ENCODE results near the gene APH1A.

The APH1A gene

GRCh38 chr1:150288382-150288781, 19.6 kb upstream of the APH1A start:
- H3K4me1 ChIP-seq (ENCODE audit: control insufficient read depth, insufficient read depth, low read length), result peaks cover 6% of the 10 kb centered on the region
- H3K4me3 ChIP-seq (ENCODE audit: low read length), result no peak overlapping the region
- no peaks in the 10 kb centered on the region for H3K27me3 ChIP-seq (replicated peaks; ENCODE audit: control insufficient read depth, insufficient read depth, low read length)
- H3K9ac ChIP-seq (ENCODE audit: low read length), result no peak overlapping the region
- DNase-seq (ENCODE audit: low read depth), result no peak
- H3K36me3 ChIP-seq (ENCODE audit: control insufficient read depth, insufficient read depth, low read length, severe bottlenecking), result peaks cover 6% of the 10 kb centered on the region
- no peaks in the 10 kb centered on the region for H3K9me3 ChIP-seq (ENCODE audit: control insufficient read depth, low read length)

GRCh38 chr1:150283260-150283659, 14.4 kb upstream of the APH1A start:
- H3K9me3 ChIP-seq (ENCODE audit: control insufficient read depth, low read length), result no peaks in the 10 kb centered on the region
- H3K9ac ChIP-seq (ENCODE audit: low read length), result peak overlapping the region; percentile 80
- DNase-seq (ENCODE audit: low read depth), result no peak
- H3K4me3 ChIP-seq (ENCODE audit: low read length), result peak overlapping the region; percentile 88
- peaks cover 23% of the 10 kb centered on the region for H3K4me1 ChIP-seq (ENCODE audit: control insufficient read depth, insufficient read depth, low read length)
- peaks cover 6% of the 10 kb centered on the region for H3K36me3 ChIP-seq (ENCODE audit: control insufficient read depth, insufficient read depth, low read length, severe bottlenecking)
- no peaks in the 10 kb centered on the region for H3K27me3 ChIP-seq (replicated peaks; ENCODE audit: control insufficient read depth, insufficient read depth, low read length)

GRCh38 chr1:150282558-150282958, 13.7 kb upstream of the APH1A start:
- H3K9me3 ChIP-seq (ENCODE audit: control insufficient read depth, low read length), result no peaks in the 10 kb centered on the region
- peaks cover 23% of the 10 kb centered on the region for H3K4me1 ChIP-seq (ENCODE audit: control insufficient read depth, insufficient read depth, low read length)
- peak overlapping the region; percentile 80 for H3K9ac ChIP-seq (ENCODE audit: low read length)
- peaks cover 6% of the 10 kb centered on the region for H3K36me3 ChIP-seq (ENCODE audit: control insufficient read depth, insufficient read depth, low read length, severe bottlenecking)
- DNase-seq (ENCODE audit: low read depth), result no peak
- H3K4me3 ChIP-seq (ENCODE audit: low read length), result peak overlapping the region; percentile 88
- H3K27me3 ChIP-seq (replicated peaks; ENCODE audit: control insufficient read depth, insufficient read depth, low read length), result no peaks in the 10 kb centered on the region

GRCh38 chr1:150281758-150282557, 13.1 kb upstream of the APH1A start, which contains the start of gene CIART:
TSS of gene CIART (plus strand) at chr1:150282554. CDS start at chr1:150283268, 714 bp downstream.
- H3K9me3 ChIP-seq (ENCODE audit: control insufficient read depth, low read length), result no peaks in the 10 kb centered on the region
- H3K4me3 ChIP-seq (ENCODE audit: low read length), result peak within 1 kb of the TSS; percentile 88
- peaks cover 6% of the 10 kb centered on the region for H3K36me3 ChIP-seq (ENCODE audit: control insufficient read depth, insufficient read depth, low read length, severe bottlenecking)
- DNase-seq (ENCODE audit: low read depth), result peak; percentile 98
- H3K4me1 ChIP-seq (ENCODE audit: control insufficient read depth, insufficient read depth, low read length), result peaks cover 23% of the 10 kb centered on the region
- H3K9ac ChIP-seq (ENCODE audit: low read length), result peak within 1 kb of the TSS; percentile 80
- no peaks in the 10 kb centered on the region for H3K27me3 ChIP-seq (replicated peaks; ENCODE audit: control insufficient read depth, insufficient read depth, low read length)

GRCh38 chr1:150281221-150281757, 12.5 kb upstream of the APH1A start:
- peak; percentile 91 for DNase-seq (ENCODE audit: low read depth)
- peak overlapping the region; percentile 88 for H3K4me3 ChIP-seq (ENCODE audit: low read length)
- no peaks in the 10 kb centered on the region for H3K27me3 ChIP-seq (replicated peaks; ENCODE audit: control insufficient read depth, insufficient read depth, low read length)
- H3K36me3 ChIP-seq (ENCODE audit: control insufficient read depth, insufficient read depth, low read length, severe bottlenecking), result peaks cover 1% of the 10 kb centered on the region
- peaks cover 23% of the 10 kb centered on the region for H3K4me1 ChIP-seq (ENCODE audit: control insufficient read depth, insufficient read depth, low read length)
- peak overlapping the region; percentile 79 for H3K9ac ChIP-seq (ENCODE audit: low read length)
- no peaks in the 10 kb centered on the region for H3K9me3 ChIP-seq (ENCODE audit: control insufficient read depth, low read length)

GRCh38 chr1:150280138-150280707, 11.4 kb upstream of the APH1A start:
- Histone ChIP-seq H3K27me3 (replicated peaks; ENCODE audit: control insufficient read depth, insufficient read depth, low read length) (no peaks in the 10 kb centered on the region), H3K4me1 (ENCODE audit: control insufficient read depth, insufficient read depth, low read length) (peaks cover 23% of the 10 kb centered on the region), H3K4me3 (ENCODE audit: low read length) (no peak overlapping the region), H3K36me3 (ENCODE audit: control insufficient read depth, insufficient read depth, low read length, severe bottlenecking) (no peaks in the 10 kb centered on the region), H3K9ac (ENCODE audit: low read length) (peak overlapping the region; percentile 79), H3K9me3 (ENCODE audit: control insufficient read depth, low read length) (no peaks in the 10 kb centered on the region)
- DNase-seq (ENCODE audit: low read depth), result no peak

GRCh38 chr1:150273311-150273710, 4.5 kb upstream of the APH1A start:
- H3K4me3 ChIP-seq (ENCODE audit: low read length), result peak overlapping the region; percentile 73
- no peaks in the 10 kb centered on the region for H3K9me3 ChIP-seq (ENCODE audit: control insufficient read depth, low read length)
- H3K9ac ChIP-seq (ENCODE audit: low read length), result peak overlapping the region; percentile 76

GRCh38 chr1:150271291-150271959, 2.6 kb upstream of the APH1A start:
- no peak for DNase-seq (ENCODE audit: low read depth)
- peaks cover 6% of the 10 kb centered on the region for H3K36me3 ChIP-seq (ENCODE audit: control insufficient read depth, insufficient read depth, low read length, severe bottlenecking)

More at GRCh38 chr1:150273311-150273710, 4.5 kb upstream of the APH1A start:
- H3K36me3 ChIP-seq (ENCODE audit: control insufficient read depth, insufficient read depth, low read length, severe bottlenecking), result no peaks in the 10 kb centered on the region
- DNase-seq (ENCODE audit: low read depth), result peak; percentile 37
- peaks cover 24% of the 10 kb centered on the region for H3K4me1 ChIP-seq (ENCODE audit: control insufficient read depth, insufficient read depth, low read length)
- H3K27me3 ChIP-seq (replicated peaks; ENCODE audit: control insufficient read depth, insufficient read depth, low read length), result no peaks in the 10 kb centered on the region

GRCh38 chr1:150269451-150269850, 635 bp upstream of the APH1A start:
- H3K4me1 ChIP-seq (ENCODE audit: control insufficient read depth, insufficient read depth, low read length), result peaks cover 34% of the 10 kb centered on the region
- peak overlapping the region; percentile 97 for H3K9ac ChIP-seq (ENCODE audit: low read length)
- H3K4me3 ChIP-seq (ENCODE audit: low read length), result peak overlapping the region; percentile 99
- peaks cover 26% of the 10 kb centered on the region for H3K36me3 ChIP-seq (ENCODE audit: control insufficient read depth, insufficient read depth, low read length, severe bottlenecking)
- no peaks in the 10 kb centered on the region for H3K9me3 ChIP-seq (ENCODE audit: control insufficient read depth, low read length)
- H3K27me3 ChIP-seq (replicated peaks; ENCODE audit: control insufficient read depth, insufficient read depth, low read length), result no peaks in the 10 kb centered on the region
- no peak for DNase-seq (ENCODE audit: low read depth)

More at GRCh38 chr1:150271291-150271959, 2.6 kb upstream of the APH1A start:
- peaks cover 34% of the 10 kb centered on the region for H3K4me1 ChIP-seq (ENCODE audit: control insufficient read depth, insufficient read depth, low read length)
- no peak overlapping the region for H3K4me3 ChIP-seq (ENCODE audit: low read length)
- H3K27me3 ChIP-seq (replicated peaks; ENCODE audit: control insufficient read depth, insufficient read depth, low read length), result no peaks in the 10 kb centered on the region
- no peaks in the 10 kb centered on the region for H3K9me3 ChIP-seq (ENCODE audit: control insufficient read depth, low read length)
- no peak overlapping the region for H3K9ac ChIP-seq (ENCODE audit: low read length)

GRCh38 chr1:150268340-150268704, 494 bp downstream of the APH1A start:
- peak; percentile 58 for DNase-seq (ENCODE audit: low read depth)
- Histone ChIP-seq H3K4me3 (ENCODE audit: low read length) (peak overlapping the region; percentile 99), H3K9me3 (ENCODE audit: control insufficient read depth, low read length) (no peaks in the 10 kb centered on the region), H3K9ac (ENCODE audit: low read length) (peak overlapping the region; percentile 97), H3K4me1 (ENCODE audit: control insufficient read depth, insufficient read depth, low read length) (peaks cover 30% of the 10 kb centered on the region), H3K36me3 (ENCODE audit: control insufficient read depth, insufficient read depth, low read length, severe bottlenecking) (peaks cover 27% of the 10 kb centered on the region), H3K27me3 (replicated peaks; ENCODE audit: control insufficient read depth, insufficient read depth, low read length) (no peaks in the 10 kb centered on the region)

- Histone ChIP-seq H3K4me1 (ENCODE audit: control insufficient read depth, insufficient read depth, low read length) (peaks cover 26% of the 10 kb centered on the region), H3K27me3 (replicated peaks; ENCODE audit: control insufficient read depth, insufficient read depth, low read length) (no peaks in the 10 kb centered on the region), H3K9me3 (ENCODE audit: control insufficient read depth, low read length) (no peaks in the 10 kb centered on the region), H3K9ac (ENCODE audit: low read length) (peak overlapping the region; percentile 97), H3K4me3 (ENCODE audit: low read length) (peak overlapping the region; percentile 99), H3K36me3 (ENCODE audit: control insufficient read depth, insufficient read depth, low read length, severe bottlenecking) (peaks cover 27% of the 10 kb centered on the region)
- DNase-seq (ENCODE audit: low read depth), result no peak
Measured at GRCh38 chr1:150267896-150268295, 920 bp downstream of the APH1A start.

Data from adipocyte (in vitro differentiated cells).